Loucy (cell line): ENCODE data around the gene YWHAH.
A peak's percentile ranks its signal among the peaks of the same experiment; 100 is the strongest.

Experiments used
- H2AFZ ChIP-seq: fragments of 200-600 bp; sonication (generic); 2 replicates; pipeline ENCODE4 v1.6.0; 2016; ENCODE audit warnings: antibody characterized with exemption, mild to moderate bottlenecking, low read length, moderate library complexity
- H3F3A ChIP-seq: fragments of 200-600 bp; 2 replicates; pipeline ENCODE4 v1.6.0; 2016; ENCODE audit warnings: antibody characterized with exemption, low read depth, mild to moderate bottlenecking
- H3K27me3 ChIP-seq: fragments of 200-600 bp; sonication (generic); 2 replicates; pipeline ENCODE4 v1.6.1; 2014; ENCODE audit warnings: low read length, mild to moderate bottlenecking; ENCODE audit not compliant: insufficient read depth, poor library complexity, severe bottlenecking
- H3K36me3 ChIP-seq: fragments of 200-600 bp; sonication (generic); 2 replicates; pipeline ENCODE4 v1.6.1; 2016; ENCODE audit warnings: low read length; ENCODE audit not compliant: insufficient read depth
- H3K4me1 ChIP-seq: fragments of 200-600 bp; sonication (generic); 2 replicates; pipeline ENCODE4 v1.5.1; 2014; ENCODE audit warnings: low read length, mild to moderate bottlenecking; ENCODE audit not compliant: insufficient read depth, poor library complexity, severe bottlenecking
- H3K4me2 ChIP-seq: fragments of 200-600 bp; sonication (generic); 2 replicates; pipeline ENCODE4 v1.6.0; 2014; ENCODE audit warnings: antibody characterized with exemption, low read length, low read depth, mild to moderate bottlenecking; ENCODE audit not compliant: poor library complexity, severe bottlenecking
- H3K4me3 ChIP-seq: fragments of 200-600 bp; sonication (generic); 2 replicates; pipeline ENCODE4 v1.5.1; 2014; ENCODE audit warnings: low read length, mild to moderate bottlenecking, mixed read lengths; ENCODE audit not compliant: poor library complexity, severe bottlenecking
- H3K79me2 ChIP-seq: fragments of 200-600 bp; sonication (generic); 2 replicates; pipeline ENCODE4 v1.6.1; 2014; ENCODE audit warnings: low read length; ENCODE audit not compliant: insufficient read depth
- H3K9ac ChIP-seq: fragments of 200-600 bp; sonication (generic); 2 replicates; pipeline ENCODE4 v1.6.0; 2014; ENCODE audit warnings: mild to moderate bottlenecking, low read depth, low read length, moderate library complexity; ENCODE audit not compliant: poor library complexity, severe bottlenecking
- H3K9me2 ChIP-seq: fragments of 200-600 bp; sonication (generic); replicated peaks from 2 replicates; pipeline ENCODE4 v1.6.1; 2016; ENCODE audit warnings: low read depth, low read length, mixed read lengths
- H3K9me3 ChIP-seq: fragments of 200-600 bp; sonication (generic); 2 replicates; pipeline ENCODE4 v1.6.1; 2014; ENCODE audit warnings: mild to moderate bottlenecking, antibody characterized with exemption, low read length, low read depth; ENCODE audit not compliant: insufficient read depth
- H4K20me1 ChIP-seq: fragments of 200-600 bp; sonication (generic); 2 replicates; pipeline ENCODE4 v1.6.0; 2014; ENCODE audit warnings: antibody characterized with exemption, low read length, mild to moderate bottlenecking; ENCODE audit not compliant: insufficient read depth, poor library complexity, severe bottlenecking
- CTCF ChIP-seq: fragments of 200-600 bp; sonication (generic); conservative IDR thresholded peaks from 2 replicates; pipeline ENCODE4 v1.5.1; 2014; ENCODE audit warnings: mild to moderate bottlenecking, antibody characterized with exemption, low read length
- EZH2phosphoT487 ChIP-seq: fragments of 200-600 bp; IDR thresholded peaks from 2 replicates; pipeline ENCODE4 v1.6.1; 2018; ENCODE audit warnings: antibody characterized with exemption, mild to moderate bottlenecking, moderate library complexity, borderline replicate concordance

The YWHAH gene

GRCh38 chr22:31921106-31921505 is 23.2 kb upstream of the YWHAH start:
- Histone ChIP-seq H3K4me1 (peaks cover 13% of the 10 kb centered on the region), H3K4me3 (no peak overlapping the region), H2AFZ (no peak overlapping the region), H4K20me1 (no peaks in the 10 kb centered on the region), H3K9ac (no peak overlapping the region), H3K27me3 (no peaks in the 10 kb centered on the region), H3K79me2 (no peaks in the 10 kb centered on the region), H3K36me3 (no peaks in the 10 kb centered on the region), H3K9me3 (no peaks in the 10 kb centered on the region), H3K4me2 (no peak overlapping the region), H3F3A (no peaks in the 10 kb centered on the region), H3K9me2 (no peaks in the 10 kb centered on the region)
- no peak for TF ChIP-seq EZH2phosphoT487
- no peak for TF ChIP-seq CTCF

- no peaks in the 10 kb centered on the region for H3K36me3 ChIP-seq
- H3K79me2 ChIP-seq = no peaks in the 10 kb centered on the region
- H3K4me1 ChIP-seq = peaks cover 13% of the 10 kb centered on the region
- H3K9me3 ChIP-seq = no peaks in the 10 kb centered on the region
- H3F3A ChIP-seq = no peaks in the 10 kb centered on the region
- H3K27me3 ChIP-seq = no peaks in the 10 kb centered on the region
- peak overlapping the region; percentile 18 for H3K4me2 ChIP-seq
- TF ChIP-seq CTCF = no peak
- TF ChIP-seq EZH2phosphoT487 = no peak
- no peak overlapping the region for H3K9ac ChIP-seq
- no peaks in the 10 kb centered on the region for H3K9me2 ChIP-seq
- no peaks in the 10 kb centered on the region for H4K20me1 ChIP-seq
- no peak overlapping the region for H3K4me3 ChIP-seq
- no peak overlapping the region for H2AFZ ChIP-seq
Measured at GRCh38 chr22:31922534-31922933, 21.8 kb upstream of the YWHAH start.

GRCh38 chr22:31923136-31923535 is 21.2 kb upstream of the YWHAH start:
- no peak overlapping the region for H3K4me3 ChIP-seq
- no peaks in the 10 kb centered on the region for H3F3A ChIP-seq
- H2AFZ ChIP-seq = no peak overlapping the region
- peak overlapping the region; percentile 11 for H3K4me2 ChIP-seq
- no peaks in the 10 kb centered on the region for H4K20me1 ChIP-seq
- no peaks in the 10 kb centered on the region for H3K27me3 ChIP-seq
- no peaks in the 10 kb centered on the region for H3K79me2 ChIP-seq
- H3K9ac ChIP-seq = no peak overlapping the region
- H3K4me1 ChIP-seq = peaks cover 13% of the 10 kb centered on the region
- TF ChIP-seq EZH2phosphoT487 (no peak), CTCF (no peak)
- no peaks in the 10 kb centered on the region for H3K9me3 ChIP-seq
- H3K36me3 ChIP-seq = no peaks in the 10 kb centered on the region
- no peaks in the 10 kb centered on the region for H3K9me2 ChIP-seq
